ENCODE results near the gene ZNF236.
A peak's percentile ranks its signal among the peaks of the same experiment; 100 is the strongest.
"Not testable (repeated sequence)": the region's sequence is repeated elsewhere in the genome, so short reads cannot be mapped to it uniquely, and the experiment has no call there.

ZNF236 gene

GRCh38 chr18:77008576-77009315 lies 186.4 kb downstream of the ZNF236 start:
- CTCF ChIA-PET = interaction anchor here (1.0 to 1.7 kb wide), 3 partner anchors 9 to 39 kb away, joined by 3 to 4 read pairs (median 4); no protein-coding TSS in a partner anchor
- no peak for DNase-seq
- peaks cover 45% of the 10 kb centered on the region for H3K36me3 Mint-ChIP-seq
- H3K9me3 Mint-ChIP-seq = no peaks in the 10 kb centered on the region
- peaks cover 27% of the 10 kb centered on the region for H3K4me1 Mint-ChIP-seq
- H3K27me3 Mint-ChIP-seq = no peaks in the 10 kb centered on the region
- no peak overlapping the region for H3K4me3 Mint-ChIP-seq
- H3K27ac Mint-ChIP-seq = peak overlapping the region; percentile 25

- Mint-ChIP-seq H3K4me1 (peaks cover 18% of the 10 kb centered on the region), H3K27me3 (no peaks in the 10 kb centered on the region), H3K9me3 (no peaks in the 10 kb centered on the region), H3K27ac (no peak overlapping the region), H3K36me3 (peaks cover 46% of the 10 kb centered on the region), H3K4me3 (no peak overlapping the region)
- no peak for DNase-seq
- CTCF ChIA-PET = interaction anchor here (1.0 to 1.8 kb wide), 4 partner anchors 10 to 202 kb away, joined by 3 to 4 read pairs (median 4); no protein-coding TSS in a partner anchor
Measured at GRCh38 chr18:77009675-77010074, 187.3 kb downstream of the ZNF236 start.

- no peak overlapping the region for H3K27ac Mint-ChIP-seq
- H3K4me1 Mint-ChIP-seq = peaks cover 5% of the 10 kb centered on the region
- no peak overlapping the region for H3K4me3 Mint-ChIP-seq
- H3K9me3 Mint-ChIP-seq = no peaks in the 10 kb centered on the region
- CTCF ChIA-PET = interaction anchor here (1.5 to 3.7 kb wide), 2 partner anchors 12 to 200 kb away, joined by 5 to 16 read pairs; no protein-coding TSS in a partner anchor
- DNase-seq = no peak
- H3K36me3 Mint-ChIP-seq = peaks cover 51% of the 10 kb centered on the region
- no peaks in the 10 kb centered on the region for H3K27me3 Mint-ChIP-seq
Measured at GRCh38 chr18:77012120-77012519, 189.8 kb downstream of the ZNF236 start.

GRCh38 chr18:77012806-77013541 lies 190.6 kb downstream of the ZNF236 start:
- no peak overlapping the region for H3K4me3 Mint-ChIP-seq
- peaks cover 53% of the 10 kb centered on the region for H3K36me3 Mint-ChIP-seq
- H3K27ac Mint-ChIP-seq = peak overlapping the region; percentile 21
- no peaks in the 10 kb centered on the region for H3K9me3 Mint-ChIP-seq
- peaks cover 5% of the 10 kb centered on the region for H3K4me1 Mint-ChIP-seq
- CTCF ChIA-PET = interaction anchor here (0.6 to 3.7 kb wide), 3 partner anchors 13 to 657 kb away, joined by 3 to 16 read pairs (median 4); no protein-coding TSS in a partner anchor
- no peak for DNase-seq
- no peaks in the 10 kb centered on the region for H3K27me3 Mint-ChIP-seq

GRCh38 chr18:77013811-77014521 lies 191.6 kb downstream of the ZNF236 start:
- H3K4me1 Mint-ChIP-seq = peaks cover 5% of the 10 kb centered on the region
- H3K9me3 Mint-ChIP-seq = no peaks in the 10 kb centered on the region
- no peak for DNase-seq
- H3K4me3 Mint-ChIP-seq = no peak overlapping the region
- no peaks in the 10 kb centered on the region for H3K27me3 Mint-ChIP-seq
- CTCF ChIA-PET = interaction anchor here (0.6 to 3.7 kb wide), 4 partner anchors 14 to 656 kb away, joined by 3 to 16 read pairs (median 4); no protein-coding TSS in a partner anchor
- H3K36me3 Mint-ChIP-seq = peaks cover 61% of the 10 kb centered on the region
- H3K27ac Mint-ChIP-seq = no peak overlapping the region

GRCh38 chr18:77014538-77014937 lies 192.2 kb downstream of the ZNF236 start:
- Mint-ChIP-seq H3K27ac (no peak overlapping the region), H3K9me3 (peaks cover 2% of the 10 kb centered on the region), H3K4me3 (no peak overlapping the region), H3K27me3 (no peaks in the 10 kb centered on the region), H3K36me3 (peaks cover 67% of the 10 kb centered on the region), H3K4me1 (peaks cover 5% of the 10 kb centered on the region)
- DNase-seq = no peak
- CTCF ChIA-PET = interaction anchor here (0.8 kb wide), 1 partner anchor 14 kb away, joined by 3 read pairs; no protein-coding TSS in a partner anchor

- DNase-seq = no peak
- H3K36me3 Mint-ChIP-seq = peaks cover 69% of the 10 kb centered on the region
- CTCF ChIA-PET = no interaction called here
- peaks cover 5% of the 10 kb centered on the region for H3K4me1 Mint-ChIP-seq
- H3K4me3 Mint-ChIP-seq = no peak overlapping the region
- no peaks in the 10 kb centered on the region for H3K27me3 Mint-ChIP-seq
- H3K27ac Mint-ChIP-seq = peak overlapping the region; percentile 43
- peaks cover 2% of the 10 kb centered on the region for H3K9me3 Mint-ChIP-seq
Measured at GRCh38 chr18:77015169-77015568, 192.8 kb downstream of the ZNF236 start.

- CTCF ChIA-PET = no interaction called here
- no peaks in the 10 kb centered on the region for H3K27me3 Mint-ChIP-seq
- no peak for DNase-seq
- peak overlapping the region; percentile 64 for H3K27ac Mint-ChIP-seq
- H3K4me1 Mint-ChIP-seq = peaks cover 9% of the 10 kb centered on the region
- peaks cover 66% of the 10 kb centered on the region for H3K36me3 Mint-ChIP-seq
- peaks cover 2% of the 10 kb centered on the region for H3K9me3 Mint-ChIP-seq
- no peak overlapping the region for H3K4me3 Mint-ChIP-seq
Measured at GRCh38 chr18:77015771-77016710, 193.7 kb downstream of the ZNF236 start.

- DNase-seq = no peak
- CTCF ChIA-PET = no interaction called here
- H3K4me1 Mint-ChIP-seq = peaks cover 13% of the 10 kb centered on the region
Measured at GRCh38 chr18:77016936-77017335, 194.6 kb downstream of the ZNF236 start.

GRCh38 chr18:77017355-77017754 lies 195.0 kb downstream of the ZNF236 start:
- H3K27ac Mint-ChIP-seq = no peak overlapping the region
- H3K9me3 Mint-ChIP-seq = peaks cover 2% of the 10 kb centered on the region
- H3K4me1 Mint-ChIP-seq = peaks cover 13% of the 10 kb centered on the region
- DNase-seq = no peak
- H3K36me3 Mint-ChIP-seq = peaks cover 67% of the 10 kb centered on the region
- H3K27me3 Mint-ChIP-seq = no peaks in the 10 kb centered on the region
- no peak overlapping the region for H3K4me3 Mint-ChIP-seq
- CTCF ChIA-PET = no interaction called here

More at GRCh38 chr18:77016936-77017335, 194.6 kb downstream of the ZNF236 start:
- Mint-ChIP-seq H3K36me3 (peaks cover 64% of the 10 kb centered on the region), H3K27ac (no peak overlapping the region), H3K27me3 (no peaks in the 10 kb centered on the region), H3K9me3 (peaks cover 2% of the 10 kb centered on the region), H3K4me3 (no peak overlapping the region)

GRCh38 chr18:77018650-77019049 lies 196.3 kb downstream of the ZNF236 start:
- DNase-seq, H3K27me3 Mint-ChIP-seq, H3K9me3 Mint-ChIP-seq, H3K27ac Mint-ChIP-seq, H3K4me3 Mint-ChIP-seq, CTCF ChIA-PET: not testable (repeated sequence)
- H3K36me3 Mint-ChIP-seq = peaks cover 68% of the 10 kb centered on the region
- peaks cover 13% of the 10 kb centered on the region for H3K4me1 Mint-ChIP-seq

- CTCF ChIA-PET = no interaction called here
- peaks cover 70% of the 10 kb centered on the region for H3K36me3 Mint-ChIP-seq
- no peaks in the 10 kb centered on the region for H3K27me3 Mint-ChIP-seq
- no peak for DNase-seq
- H3K9me3 Mint-ChIP-seq = peaks cover 2% of the 10 kb centered on the region
- H3K27ac Mint-ChIP-seq = no peak overlapping the region
- peaks cover 13% of the 10 kb centered on the region for H3K4me1 Mint-ChIP-seq
- H3K4me3 Mint-ChIP-seq = no peak overlapping the region
Measured at GRCh38 chr18:77019641-77020040, 197.3 kb downstream of the ZNF236 start.

Measured in activated naive CD4-positive, alpha-beta T cell treated with anti-CD3 and anti-CD28 coated beads, Interleukin-2, amount 10 ng/mL, durations not matched to agents 7 days and 5 days (primary cell).